Measurements from ENCODE around the gene PPP1CA. TPM values are rescaled to one million over a fixed set of nuclear protein-coding genes. Genes with fewer than 3 reads are reported as not detected.
A peak's percentile ranks its signal among the peaks of the same experiment; 100 is the strongest.

Gene PPP1CA
- total RNA-seq, 1 experiment from 2014 or later = 449 TPM

- Histone ChIP-seq H3K27me3 (ENCODE audit: low read length) (no peaks in the 10 kb centered on the region), H4K20me1 (ENCODE audit: low read length) (peaks cover 32% of the 10 kb centered on the region), H3K27ac (ENCODE audit: low read length) (peak overlapping the region; percentile 100), H2AFZ (ENCODE audit: low read length) (peak overlapping the region; percentile 42; the same call in 1 of the 2 replicates), H3K4me2 (ENCODE audit: low read length) (peak overlapping the region; percentile 96), H3K4me3 (ENCODE audit: low read length) (peak overlapping the region; percentile 90), H3K79me2 (ENCODE audit: low read length) (peaks cover 52% of the 10 kb centered on the region), H3F3A (ENCODE audit: low read length, unreplicated experiment) (peaks cover 9% of the 10 kb centered on the region), H3K9me2 (replicated peaks; ENCODE audit: low read length) (no peaks in the 10 kb centered on the region), H3K9ac (ENCODE audit: low read length) (peak overlapping the region; percentile 100), H3K36me3 (ENCODE audit: low read depth, low read length) (peaks cover 16% of the 10 kb centered on the region; the same call in 1 of the 2 replicates), H3K4me1 (ENCODE audit: insufficient read depth, low read length) (peaks cover 66% of the 10 kb centered on the region), H3K9me3 (ENCODE audit: low read length) (no peaks in the 10 kb centered on the region)
- intact Hi-C loops (cut with micrococcal nuclease) = loop anchor here (1.0 to 5.0 kb wide), 3 partner anchors 21 to 112 kb away; partner anchors contain the start of gene POLD4
- ATAC-seq (peak; percentile 64), DNase-seq (peak; percentile 99)
- ChIA-PET POLR2A (ENCODE audit: unreplicated experiment) (interaction anchor here (0.5 to 1.6 kb wide), 12 partner anchors 11 to 1269 kb away, joined by 3 to 32 read pairs (median 4); partner anchors contain the start of genes ANKRD13D, POLD4 and PPP1CA), CTCF (interaction anchor here (0.6 to 2.8 kb wide), 10 partner anchors 8 to 204 kb away, joined by 3 to 16 read pairs (median 6); partner anchors contain the start of genes POLD4 and RAD9A)
- TF ChIP-seq EZH2phosphoT487 (IDR thresholded peaks at IDR 0.05; ENCODE audit: borderline replicate concordance, low read length) = no peak; the same call in 1 of the 2 replicates
- TF ChIP-seq, protein P1, sequence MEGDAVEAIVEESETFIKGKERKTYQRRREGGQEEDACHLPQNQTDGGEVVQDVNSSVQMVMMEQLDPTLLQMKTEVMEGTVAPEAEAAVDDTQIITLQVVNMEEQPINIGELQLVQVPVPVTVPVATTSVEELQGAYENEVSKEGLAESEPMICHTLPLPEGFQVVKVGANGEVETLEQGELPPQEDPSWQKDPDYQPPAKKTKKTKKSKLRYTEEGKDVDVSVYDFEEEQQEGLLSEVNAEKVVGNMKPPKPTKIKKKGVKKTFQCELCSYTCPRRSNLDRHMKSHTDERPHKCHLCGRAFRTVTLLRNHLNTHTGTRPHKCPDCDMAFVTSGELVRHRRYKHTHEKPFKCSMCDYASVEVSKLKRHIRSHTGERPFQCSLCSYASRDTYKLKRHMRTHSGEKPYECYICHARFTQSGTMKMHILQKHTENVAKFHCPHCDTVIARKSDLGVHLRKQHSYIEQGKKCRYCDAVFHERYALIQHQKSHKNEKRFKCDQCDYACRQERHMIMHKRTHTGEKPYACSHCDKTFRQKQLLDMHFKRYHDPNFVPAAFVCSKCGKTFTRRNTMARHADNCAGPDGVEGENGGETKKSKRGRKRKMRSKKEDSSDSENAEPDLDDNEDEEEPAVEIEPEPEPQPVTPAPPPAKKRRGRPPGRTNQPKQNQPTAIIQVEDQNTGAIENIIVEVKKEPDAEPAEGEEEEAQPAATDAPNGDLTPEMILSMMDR (conservative IDR thresholded peaks at IDR 0.05; ENCODE audit: low read depth, low read length) = peak; percentile 64
- BruUV-seq (replicated peaks) = no TSS peak
Observed at GRCh38 chr11:67373648-67374570, 27.7 kb downstream of the PPP1CA start.

- H3K4me3 ChIP-seq (ENCODE audit: low read length) = peak within 1 kb of the TSS; percentile 90
- peaks cover 58% of the 10 kb centered on the region for H3K4me1 ChIP-seq (ENCODE audit: insufficient read depth, low read length)
- ATAC-seq = peak; percentile 0; the same call in 1 of the 2 replicates
- peaks cover 54% of the 10 kb centered on the region for H3K79me2 ChIP-seq (ENCODE audit: low read length)
- ChIA-PET CTCF (interaction anchor here (0.6 to 2.8 kb wide), 5 partner anchors 16 to 203 kb away, joined by 4 to 16 read pairs (median 7); no protein-coding TSS in a partner anchor), POLR2A (ENCODE audit: unreplicated experiment) (interaction anchor here (0.7 to 1.6 kb wide), 4 partner anchors 10 to 1268 kb away, joined by 3 to 32 read pairs (median 12); partner anchors contain the start of gene POLD4)
- H3K4me2 ChIP-seq (ENCODE audit: low read length) = peak within 1 kb of the TSS; percentile 96
- no peaks in the 10 kb centered on the region for H3K27me3 ChIP-seq (ENCODE audit: low read length)
- TF ChIP-seq EZH2phosphoT487 (IDR thresholded peaks at IDR 0.05; ENCODE audit: borderline replicate concordance, low read length) (no peak), EZH2 (IDR thresholded peaks at IDR 0.05; ENCODE audit: low read length, unreplicated experiment) (no peak)
- TF ChIP-seq, protein P1 (conservative IDR thresholded peaks at IDR 0.05; ENCODE audit: low read depth, low read length) = no peak
- peak within 1 kb of the TSS; percentile 100 for H3K9ac ChIP-seq (ENCODE audit: low read length)
- peaks cover 40% of the 10 kb centered on the region for H4K20me1 ChIP-seq (ENCODE audit: low read length)
- no peaks in the 10 kb centered on the region for H3K9me3 ChIP-seq (ENCODE audit: low read length)
- H3K36me3 ChIP-seq (ENCODE audit: low read depth, low read length) = peaks cover 21% of the 10 kb centered on the region; the same call in 1 of the 2 replicates
- H2AFZ ChIP-seq (ENCODE audit: low read length) = peak within 1 kb of the TSS; percentile 42
- H3K9me2 ChIP-seq (replicated peaks; ENCODE audit: low read length) = no peaks in the 10 kb centered on the region
- H3F3A ChIP-seq (ENCODE audit: low read length, unreplicated experiment) = peaks cover 13% of the 10 kb centered on the region
- intact Hi-C loops (cut with micrococcal nuclease) = loop anchor here (5.0 kb wide), 1 partner anchor 111 kb away; no protein-coding TSS in a partner anchor
- BruUV-seq (replicated peaks) = no TSS peak
- DNase-seq = peak; percentile 56
- peak within 1 kb of the TSS; percentile 100 for H3K27ac ChIP-seq (ENCODE audit: low read length)
Observed at GRCh38 chr11:67372993-67373647, 28.5 kb downstream of the PPP1CA start, which contains the start of gene CLCF1. Gene CLCF1, minus strand, starts transcription at chr11:67373598. Its CDS starts 59 bp downstream, at chr11:67373539.
